ENCODE results near the gene ZNF678. TPM values are rescaled to one million over a fixed set of nuclear protein-coding genes. Genes with fewer than 3 reads are reported as not detected.
"Not testable (repeated sequence)": the region's sequence is repeated elsewhere in the genome, so short reads cannot be mapped to it uniquely, and the experiment has no call there.

The ZNF678 gene
- total and polyA plus RNA-seq, 7 donors, result 1.2 to 5.0 (median 3.0) TPM

DNA sequence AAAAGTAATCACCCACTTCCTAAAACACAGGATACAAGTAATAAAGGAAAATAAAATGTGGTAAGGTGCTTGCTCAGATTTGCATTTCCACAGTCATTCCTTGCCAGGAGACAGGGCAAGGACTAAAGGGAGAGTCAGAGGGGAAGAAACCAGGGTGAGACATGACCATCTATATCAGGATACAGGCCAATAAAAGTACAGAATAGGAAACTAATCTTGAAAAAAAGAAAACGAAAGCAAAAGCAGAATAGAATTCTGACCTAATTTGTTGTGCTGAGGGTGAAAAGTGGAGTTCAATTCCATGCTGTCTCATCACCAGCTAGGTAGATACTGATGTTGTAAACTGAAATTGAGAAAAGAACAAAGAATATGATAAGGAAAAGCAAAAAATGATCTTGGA lies 144.5 kb downstream of the ZNF678 start:
- intact Hi-C loops (cut with DNase I), result no loop called here
- Histone ChIP-seq H3K4me1 (no peaks in the 10 kb centered on the region), H3K36me3 (ENCODE audit: insufficient read depth in 1 of 2, low read depth in 1 of 2) (no peaks in the 10 kb centered on the region), H3K9me3 (no peaks in the 10 kb centered on the region), H3K27ac (no peak overlapping the region), H3K4me3 (no peak overlapping the region), H3K27me3 (ENCODE audit: insufficient read depth in 3 of 3, low read length in 2 of 3) (no peaks in the 10 kb centered on the region)
- ATAC-seq (no peak), DNase-seq (no peak)
- TF ChIP-seq, protein P1, sequence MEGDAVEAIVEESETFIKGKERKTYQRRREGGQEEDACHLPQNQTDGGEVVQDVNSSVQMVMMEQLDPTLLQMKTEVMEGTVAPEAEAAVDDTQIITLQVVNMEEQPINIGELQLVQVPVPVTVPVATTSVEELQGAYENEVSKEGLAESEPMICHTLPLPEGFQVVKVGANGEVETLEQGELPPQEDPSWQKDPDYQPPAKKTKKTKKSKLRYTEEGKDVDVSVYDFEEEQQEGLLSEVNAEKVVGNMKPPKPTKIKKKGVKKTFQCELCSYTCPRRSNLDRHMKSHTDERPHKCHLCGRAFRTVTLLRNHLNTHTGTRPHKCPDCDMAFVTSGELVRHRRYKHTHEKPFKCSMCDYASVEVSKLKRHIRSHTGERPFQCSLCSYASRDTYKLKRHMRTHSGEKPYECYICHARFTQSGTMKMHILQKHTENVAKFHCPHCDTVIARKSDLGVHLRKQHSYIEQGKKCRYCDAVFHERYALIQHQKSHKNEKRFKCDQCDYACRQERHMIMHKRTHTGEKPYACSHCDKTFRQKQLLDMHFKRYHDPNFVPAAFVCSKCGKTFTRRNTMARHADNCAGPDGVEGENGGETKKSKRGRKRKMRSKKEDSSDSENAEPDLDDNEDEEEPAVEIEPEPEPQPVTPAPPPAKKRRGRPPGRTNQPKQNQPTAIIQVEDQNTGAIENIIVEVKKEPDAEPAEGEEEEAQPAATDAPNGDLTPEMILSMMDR (IDR thresholded peaks at IDR 0.05), result no peak
- WGBS, 3 donors, result 26 to 55% (median 47%) methylated on average over 1 of the region's 1 CpG

DNA sequence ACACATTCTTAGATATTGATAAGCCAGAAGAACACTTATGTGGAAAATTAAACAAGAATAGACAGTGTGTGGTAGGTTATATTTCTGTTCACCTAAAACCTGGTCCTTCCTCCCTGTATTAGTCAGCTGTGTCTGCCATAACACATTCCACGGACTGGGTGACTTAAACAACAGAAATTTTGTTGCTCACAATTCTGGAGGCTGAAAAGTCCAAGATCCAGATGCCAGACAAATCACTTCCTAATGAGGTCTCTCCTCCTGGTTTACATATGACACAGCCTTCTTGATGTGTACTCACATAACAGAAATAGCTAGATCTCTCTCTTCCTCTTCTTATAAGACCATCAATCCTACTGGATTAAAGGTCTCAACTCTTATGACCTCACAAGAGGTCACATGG lies 146.1 kb downstream of the ZNF678 start:
- no peak for DNase-seq
- 68 to 82% (median 75%) methylated on average over 1 of the region's 1 CpG for WGBS, 3 donors
- TF ChIP-seq, protein P1 (IDR thresholded peaks at IDR 0.05), result no peak
- H3K4me1 ChIP-seq, result no peaks in the 10 kb centered on the region
- no peak overlapping the region for H3K27ac ChIP-seq
- intact Hi-C loops (cut with DNase I), result no loop called here
- H3K36me3 ChIP-seq (ENCODE audit: insufficient read depth in 1 of 2, low read depth in 1 of 2), result no peaks in the 10 kb centered on the region
- no peaks in the 10 kb centered on the region for H3K27me3 ChIP-seq (ENCODE audit: insufficient read depth in 3 of 3, low read length in 2 of 3)
- no peak for ATAC-seq
- no peak overlapping the region for H3K4me3 ChIP-seq
- H3K9me3 ChIP-seq, result no peaks in the 10 kb centered on the region

DNA sequence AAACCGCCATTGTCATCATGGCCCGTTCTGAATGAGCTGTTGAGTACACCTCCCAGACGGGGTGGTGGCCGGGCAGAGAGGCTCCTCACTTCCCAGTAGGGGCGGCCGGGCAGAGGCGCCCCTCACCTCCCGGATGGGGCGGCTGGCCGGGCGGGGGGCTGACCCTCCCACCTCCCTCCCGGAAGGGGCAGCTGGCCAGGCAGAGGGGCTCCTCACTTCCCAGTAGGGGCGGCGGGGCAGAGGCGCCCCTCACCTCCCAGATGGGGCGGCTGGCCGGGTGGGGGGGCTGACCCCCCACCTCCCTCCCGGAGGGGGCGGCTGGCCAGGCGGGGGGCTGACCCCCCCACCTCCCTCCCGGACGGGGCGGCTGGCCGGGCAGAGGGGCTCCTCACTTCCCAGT lies 147.1 kb downstream of the ZNF678 start:
- H3K27ac ChIP-seq; DNase-seq; H3K4me1 ChIP-seq; H3K27me3 ChIP-seq (ENCODE audit: insufficient read depth in 3 of 3, low read length in 2 of 3); ATAC-seq; H3K36me3 ChIP-seq (ENCODE audit: insufficient read depth in 1 of 2, low read depth in 1 of 2); H3K4me3 ChIP-seq; H3K9me3 ChIP-seq: not testable (repeated sequence)
- intact Hi-C loops (cut with DNase I), result loop anchor here in 1 of 2 donors (10.0 kb wide), 1 partner anchor 104 kb away; the partner anchor contains the start of gene PRSS38
- WGBS, 3 donors, result 93% methylated on average over 16 to 20 of the region's 24 CpGs

DNA sequence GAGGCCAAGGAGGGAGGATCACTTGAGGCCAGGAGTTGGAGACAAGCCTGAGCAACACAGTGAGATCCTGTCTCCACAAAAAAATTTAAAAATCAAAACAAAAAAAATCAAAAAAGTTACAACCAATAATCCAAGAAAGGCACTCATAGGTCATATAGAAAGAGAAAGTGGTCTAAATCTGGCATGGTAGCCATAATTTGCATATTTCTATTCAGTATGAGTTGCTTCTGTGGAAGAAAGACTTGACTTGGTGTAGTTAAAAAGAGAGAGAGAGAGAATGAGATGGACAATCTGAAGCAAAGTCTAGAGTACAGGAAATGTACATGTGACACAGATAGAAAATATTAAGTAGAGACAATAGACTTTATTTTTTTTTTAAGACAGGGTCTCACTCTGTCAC lies 149.3 kb downstream of the ZNF678 start:
- no peak for DNase-seq

DNA sequence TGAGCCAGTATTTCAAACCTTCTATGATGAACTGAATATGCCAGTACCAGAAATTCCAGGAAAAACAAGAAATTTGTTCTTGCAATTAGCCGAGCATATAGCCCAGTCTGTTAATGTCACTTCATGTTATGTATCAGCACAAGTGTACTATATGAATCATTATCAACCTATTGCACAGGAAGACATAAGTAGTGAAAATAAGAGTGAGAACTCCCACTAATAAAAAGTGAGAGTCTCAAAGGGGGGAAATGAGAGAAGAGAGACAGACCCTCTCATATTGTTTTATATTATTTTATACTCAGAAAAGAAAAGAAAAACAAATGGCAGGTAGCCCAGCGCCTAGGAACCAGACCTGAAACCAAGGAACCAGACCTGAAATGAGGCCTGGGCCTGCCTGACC lies 155.6 kb downstream of the ZNF678 start:
- H3K27ac ChIP-seq, result no peak overlapping the region
- no peaks in the 10 kb centered on the region for H3K36me3 ChIP-seq (ENCODE audit: insufficient read depth in 1 of 2, low read depth in 1 of 2)
- no peaks in the 10 kb centered on the region for H3K27me3 ChIP-seq (ENCODE audit: insufficient read depth in 3 of 3, low read length in 2 of 3)
- intact Hi-C loops (cut with DNase I), result loop anchor here in 1 of 2 donors (10.0 kb wide), 1 partner anchor 96 kb away; the partner anchor contains the start of gene PRSS38
- WGBS, 3 donors, result 68 to 76% (median 71%) methylated on average over 2 of the region's 2 CpGs
- TF ChIP-seq, protein P1 (IDR thresholded peaks at IDR 0.05), result no peak
- H3K4me1 ChIP-seq, result no peaks in the 10 kb centered on the region
- DNase-seq (no peak), ATAC-seq (no peak)
- H3K4me3 ChIP-seq, result no peak overlapping the region
- H3K9me3 ChIP-seq, result peaks cover 5% of the 10 kb centered on the region

More for the DNA sequence above, 149.3 kb downstream of the ZNF678 start:
- no peaks in the 10 kb centered on the region for H3K36me3 ChIP-seq (ENCODE audit: insufficient read depth in 1 of 2, low read depth in 1 of 2)
- H3K4me1 ChIP-seq, result no peaks in the 10 kb centered on the region
- intact Hi-C loops (cut with DNase I), result loop anchor here in 1 of 2 donors (10.0 kb wide), 1 partner anchor 102 kb away; the partner anchor contains the start of gene PRSS38
- H3K27me3 ChIP-seq (ENCODE audit: insufficient read depth in 3 of 3, low read length in 2 of 3), result no peaks in the 10 kb centered on the region
- H3K9me3 ChIP-seq, result no peaks in the 10 kb centered on the region
- H3K4me3 ChIP-seq, result no peak overlapping the region
- ATAC-seq, result no peak
- TF ChIP-seq, protein P1 (IDR thresholded peaks at IDR 0.05), result no peak
- H3K27ac ChIP-seq, result no peak overlapping the region
